ENCODE measurements around the gene HHIPL1.
A peak's percentile ranks its signal among the peaks of the same experiment; 100 is the strongest.
"Not testable (repeated sequence)": the region's sequence is repeated elsewhere in the genome, so short reads cannot be mapped to it uniquely, and the experiment has no call there.

HHIPL1 gene

GRCh38 chr14:99632410-99633035 lies 12.4 kb upstream of the HHIPL1 start:
- Histone ChIP-seq H4K20me1 (no peaks in the 10 kb centered on the region), H3K4me1 (peaks cover 63% of the 10 kb centered on the region), H3K9me3 (no peaks in the 10 kb centered on the region), H3K4me2 (peak overlapping the region; percentile 95), H3K36me3 (no peaks in the 10 kb centered on the region), H3K9ac (no peak overlapping the region), H3K27ac (no peak overlapping the region), H3K4me3 (no peak overlapping the region), H3K27me3 (no peaks in the 10 kb centered on the region)
- no peak for TF ChIP-seq Cebpa-rat (IDR thresholded peaks at IDR 0.05)

GRCh38 chr14:99633141-99633540 lies 11.8 kb upstream of the HHIPL1 start:
- H3K4me1 ChIP-seq = peaks cover 63% of the 10 kb centered on the region
- peak overlapping the region; percentile 95 for H3K4me2 ChIP-seq

GRCh38 chr14:99633918-99634317 lies 11.0 kb upstream of the HHIPL1 start:
- no peaks in the 10 kb centered on the region for H3K27me3 ChIP-seq
- H3K4me1 ChIP-seq = peaks cover 57% of the 10 kb centered on the region
- peak overlapping the region; percentile 95 for H3K4me2 ChIP-seq
- H4K20me1 ChIP-seq = no peaks in the 10 kb centered on the region
- no peak for TF ChIP-seq Cebpa-rat (IDR thresholded peaks at IDR 0.05)
- H3K9ac ChIP-seq = peak overlapping the region; percentile 59; the same call in 1 of the 2 replicates
- H3K9me3 ChIP-seq = no peaks in the 10 kb centered on the region
- H3K4me3 ChIP-seq = peak overlapping the region; percentile 38
- peak overlapping the region; percentile 72 for H3K27ac ChIP-seq
- no peaks in the 10 kb centered on the region for H3K36me3 ChIP-seq

More at GRCh38 chr14:99633141-99633540, 11.8 kb upstream of the HHIPL1 start:
- H3K36me3 ChIP-seq = no peaks in the 10 kb centered on the region
- peak overlapping the region; percentile 38 for H3K4me3 ChIP-seq
- TF ChIP-seq Cebpa-rat (IDR thresholded peaks at IDR 0.05) = no peak
- no peaks in the 10 kb centered on the region for H3K9me3 ChIP-seq
- no peak overlapping the region for H3K9ac ChIP-seq
- no peaks in the 10 kb centered on the region for H3K27me3 ChIP-seq
- no peaks in the 10 kb centered on the region for H4K20me1 ChIP-seq
- peak overlapping the region; percentile 72 for H3K27ac ChIP-seq

GRCh38 chr14:99634443-99634842 lies 10.5 kb upstream of the HHIPL1 start:
- Histone ChIP-seq H3K4me3 (no peak overlapping the region), H3K27me3 (no peaks in the 10 kb centered on the region), H4K20me1 (no peaks in the 10 kb centered on the region), H3K4me1 (peaks cover 55% of the 10 kb centered on the region), H3K9me3 (no peaks in the 10 kb centered on the region), H3K9ac (peak overlapping the region; percentile 59), H3K4me2 (peak overlapping the region; percentile 95), H3K36me3 (no peaks in the 10 kb centered on the region), H3K27ac (peak overlapping the region; percentile 72)
- TF ChIP-seq Cebpa-rat (IDR thresholded peaks at IDR 0.05) = no peak

GRCh38 chr14:99635116-99635515 lies 9.8 kb upstream of the HHIPL1 start:
- Histone ChIP-seq H4K20me1 (no peaks in the 10 kb centered on the region), H3K4me1 (peaks cover 55% of the 10 kb centered on the region), H3K9ac (no peak overlapping the region; the same call in 1 of the 2 replicates), H3K27ac (peak overlapping the region; percentile 72), H3K4me3 (no peak overlapping the region), H3K9me3 (no peaks in the 10 kb centered on the region), H3K27me3 (no peaks in the 10 kb centered on the region), H3K4me2 (peak overlapping the region; percentile 95), H3K36me3 (no peaks in the 10 kb centered on the region)
- no peak for TF ChIP-seq Cebpa-rat (IDR thresholded peaks at IDR 0.05)

- Histone ChIP-seq H3K36me3 (no peaks in the 10 kb centered on the region), H3K27ac (no peak overlapping the region), H3K4me2 (peak overlapping the region; percentile 58), H4K20me1 (no peaks in the 10 kb centered on the region), H3K9me3 (no peaks in the 10 kb centered on the region), H3K27me3 (no peaks in the 10 kb centered on the region), H3K9ac (no peak overlapping the region), H3K4me3 (no peak overlapping the region), H3K4me1 (peaks cover 54% of the 10 kb centered on the region)
- no peak for TF ChIP-seq Cebpa-rat (IDR thresholded peaks at IDR 0.05)
Measured at GRCh38 chr14:99636487-99636886, 8.4 kb upstream of the HHIPL1 start.

GRCh38 chr14:99637624-99638023 lies 7.3 kb upstream of the HHIPL1 start:
- no peaks in the 10 kb centered on the region for H3K36me3 ChIP-seq
- peaks cover 43% of the 10 kb centered on the region for H3K4me1 ChIP-seq
- H3K9me3 ChIP-seq = no peaks in the 10 kb centered on the region
- no peaks in the 10 kb centered on the region for H3K27me3 ChIP-seq
- H3K4me2 ChIP-seq = no peak overlapping the region
- no peaks in the 10 kb centered on the region for H4K20me1 ChIP-seq
- no peak overlapping the region for H3K4me3 ChIP-seq
- TF ChIP-seq Cebpa-rat (IDR thresholded peaks at IDR 0.05) = no peak
- no peak overlapping the region for H3K9ac ChIP-seq
- no peak overlapping the region for H3K27ac ChIP-seq

- not testable (repeated sequence) for H3K9ac ChIP-seq, H3K4me2 ChIP-seq, H4K20me1 ChIP-seq, H3K36me3 ChIP-seq, H3K9me3 ChIP-seq, H3K4me3 ChIP-seq, H3K27ac ChIP-seq
- H3K27me3 ChIP-seq = peaks cover 42% of the 10 kb centered on the region
- H3K4me1 ChIP-seq = peaks cover 25% of the 10 kb centered on the region
Measured at GRCh38 chr14:99642771-99643170, 2.2 kb upstream of the HHIPL1 start.

- Histone ChIP-seq H3K4me1 (peaks cover 25% of the 10 kb centered on the region), H3K4me3 (no peak overlapping the region), H3K27ac (no peak overlapping the region), H3K36me3 (no peaks in the 10 kb centered on the region), H4K20me1 (peaks cover 7% of the 10 kb centered on the region; the same call in 1 of the 2 replicates), H3K4me2 (peak overlapping the region; percentile 49), H3K9ac (no peak overlapping the region), H3K9me3 (no peaks in the 10 kb centered on the region), H3K27me3 (peaks cover 42% of the 10 kb centered on the region)
- TF ChIP-seq Cebpa-rat (IDR thresholded peaks at IDR 0.05) = no peak
Measured at GRCh38 chr14:99643343-99643742, 1.6 kb upstream of the HHIPL1 start.

- peak overlapping the region; percentile 49; the same call in 1 of the 2 replicates for H3K4me2 ChIP-seq
- no peak overlapping the region for H3K4me3 ChIP-seq
- H3K9ac ChIP-seq = no peak overlapping the region
Measured at GRCh38 chr14:99644035-99644587, 818 bp upstream of the HHIPL1 start.

More at GRCh38 chr14:99644035-99644587, 818 bp upstream of the HHIPL1 start:
- Histone ChIP-seq H3K4me1 (peaks cover 25% of the 10 kb centered on the region), H3K27ac (no peak overlapping the region), H3K27me3 (peaks cover 42% of the 10 kb centered on the region), H4K20me1 (peaks cover 7% of the 10 kb centered on the region; the same call in 1 of the 2 replicates), H3K36me3 (no peaks in the 10 kb centered on the region), H3K9me3 (no peaks in the 10 kb centered on the region)
- TF ChIP-seq Cebpa-rat (IDR thresholded peaks at IDR 0.05) = no peak
